HEK293 (cell line): ENCODE measurements around the gene C19orf25.

ENCODE experiments used
- CTCF ChIP-seq: fragments of 450-650 bp; formaldehyde crosslinking; IDR thresholded peaks from 2 replicates; pipeline ENCODE4 v1.5.1; 2016; ENCODE audit warnings: missing biosample characterization, missing genetic modification characterization
- ZBTB17 ChIP-seq: fragments of 450-650 bp; formaldehyde crosslinking; IDR thresholded peaks from 2 replicates; pipeline ENCODE4 v1.5.1; 2016; ENCODE audit warnings: missing biosample characterization, missing genetic modification characterization
- ZNF24 ChIP-seq: fragments of 450-650 bp; formaldehyde crosslinking; IDR thresholded peaks from 2 replicates; pipeline ENCODE4 v1.5.1; 2016; ENCODE audit warnings: missing biosample characterization, missing genetic modification characterization
- ZNF423 ChIP-seq: fragments of 450-650 bp; formaldehyde crosslinking; IDR thresholded peaks from 2 replicates; pipeline ENCODE4 v1.5.1; 2016; ENCODE audit warnings: missing biosample characterization, missing genetic modification characterization

- TF ChIP-seq ZBTB17 (tag by site-specific recombination) (no peak), ZNF423 (tag by site-specific recombination) (no peak), CTCF (tag by site-specific recombination) (no peak), ZNF24 (tag by site-specific recombination) (no peak)
Observed at GRCh38 chr19:1511318-1512317, 32.6 kb upstream of the C19orf25 start.
